ENCODE measurements around the gene SPACDR. TPM values are rescaled to one million over a fixed set of nuclear protein-coding genes. Genes with fewer than 3 reads are reported as not detected.

The SPACDR gene
- total RNA-seq, 2 donors from 2014 or later, result 0.54 to 0.74 TPM

DNA sequence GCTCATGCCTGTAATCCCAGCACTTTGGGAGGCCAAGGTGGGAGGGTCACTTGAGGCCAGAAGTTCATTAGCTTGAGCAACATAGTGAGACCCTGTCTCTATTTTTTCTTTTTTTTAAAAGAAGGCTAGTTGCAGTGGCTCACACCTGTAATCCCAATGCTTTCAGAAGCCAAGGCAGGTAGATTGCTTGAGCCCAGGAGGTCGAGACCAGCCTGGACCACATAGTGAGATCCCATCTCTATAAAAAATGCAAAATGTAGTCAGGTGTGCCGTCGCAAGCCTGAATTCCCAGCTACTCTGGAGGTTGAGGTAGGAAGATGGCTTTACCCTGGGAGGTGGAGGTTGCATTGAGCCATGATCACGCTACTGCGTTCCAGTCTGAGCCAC, 27.1 kb upstream of the SPACDR start:
- H3K4me1 ChIP-seq, result peaks cover 7% of the 10 kb centered on the region
- H3K4me3 ChIP-seq, result no peak overlapping the region
- H3K27ac ChIP-seq, result no peak overlapping the region
- DNase-seq, result no peak
- H3K9ac ChIP-seq (ENCODE audit: low read depth in 2 of 2, low read length in 2 of 2), result no peak overlapping the region
- intact Hi-C loops (cut with DNase I), result no loop called here
- no peaks in the 10 kb centered on the region for H3K9me3 ChIP-seq
- TF ChIP-seq, protein P1, sequence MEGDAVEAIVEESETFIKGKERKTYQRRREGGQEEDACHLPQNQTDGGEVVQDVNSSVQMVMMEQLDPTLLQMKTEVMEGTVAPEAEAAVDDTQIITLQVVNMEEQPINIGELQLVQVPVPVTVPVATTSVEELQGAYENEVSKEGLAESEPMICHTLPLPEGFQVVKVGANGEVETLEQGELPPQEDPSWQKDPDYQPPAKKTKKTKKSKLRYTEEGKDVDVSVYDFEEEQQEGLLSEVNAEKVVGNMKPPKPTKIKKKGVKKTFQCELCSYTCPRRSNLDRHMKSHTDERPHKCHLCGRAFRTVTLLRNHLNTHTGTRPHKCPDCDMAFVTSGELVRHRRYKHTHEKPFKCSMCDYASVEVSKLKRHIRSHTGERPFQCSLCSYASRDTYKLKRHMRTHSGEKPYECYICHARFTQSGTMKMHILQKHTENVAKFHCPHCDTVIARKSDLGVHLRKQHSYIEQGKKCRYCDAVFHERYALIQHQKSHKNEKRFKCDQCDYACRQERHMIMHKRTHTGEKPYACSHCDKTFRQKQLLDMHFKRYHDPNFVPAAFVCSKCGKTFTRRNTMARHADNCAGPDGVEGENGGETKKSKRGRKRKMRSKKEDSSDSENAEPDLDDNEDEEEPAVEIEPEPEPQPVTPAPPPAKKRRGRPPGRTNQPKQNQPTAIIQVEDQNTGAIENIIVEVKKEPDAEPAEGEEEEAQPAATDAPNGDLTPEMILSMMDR (IDR thresholded peaks at IDR 0.05), result no peak
- H3K27me3 ChIP-seq, result no peaks in the 10 kb centered on the region
- no peaks in the 10 kb centered on the region for H3K36me3 ChIP-seq

DNA sequence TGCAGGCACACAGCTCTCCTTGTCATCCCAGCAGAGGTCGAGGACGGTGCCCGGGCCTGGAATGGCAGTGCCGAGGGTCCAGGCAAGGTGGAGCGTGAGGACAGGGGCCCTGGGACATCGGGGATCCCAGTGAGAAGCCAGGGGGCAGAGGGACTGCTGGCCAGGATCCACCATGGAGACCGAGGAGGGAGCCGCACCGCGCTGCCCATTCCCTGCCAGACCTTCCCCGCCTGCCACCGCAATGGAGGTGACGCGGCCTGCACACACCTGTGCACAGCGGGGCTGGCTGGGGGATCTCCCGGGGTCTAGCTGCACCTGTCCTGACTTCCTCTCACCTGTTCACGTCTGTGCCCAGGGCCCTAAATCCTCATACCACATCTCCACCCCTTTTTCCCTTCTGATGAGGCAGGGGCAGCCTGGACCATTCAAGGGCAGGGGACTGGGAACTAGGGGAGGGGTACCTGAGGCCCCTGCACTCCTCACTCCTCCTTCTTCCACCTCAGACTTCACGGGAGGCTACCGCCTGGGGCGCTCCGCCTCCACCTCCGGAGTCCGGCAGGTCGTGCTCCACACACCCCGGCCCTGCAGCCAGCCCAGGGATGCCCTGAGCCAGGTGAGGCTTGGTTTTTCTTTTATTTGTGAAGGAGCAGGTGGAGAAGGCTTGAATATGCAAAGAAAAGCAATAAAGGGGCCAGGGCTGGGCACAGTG, 26.6 kb upstream of the SPACDR start:
- Histone ChIP-seq H3K27me3 (no peaks in the 10 kb centered on the region), H3K4me3 (no peak overlapping the region), H3K27ac (no peak overlapping the region), H3K9me3 (no peaks in the 10 kb centered on the region), H3K4me1 (peaks cover 7% of the 10 kb centered on the region), H3K36me3 (no peaks in the 10 kb centered on the region), H3K9ac (ENCODE audit: low read depth in 2 of 2, low read length in 2 of 2) (no peak overlapping the region)
- TF ChIP-seq, protein P1 (IDR thresholded peaks at IDR 0.05), result no peak
- DNase-seq, result no peak
- intact Hi-C loops (cut with DNase I), result no loop called here

DNA sequence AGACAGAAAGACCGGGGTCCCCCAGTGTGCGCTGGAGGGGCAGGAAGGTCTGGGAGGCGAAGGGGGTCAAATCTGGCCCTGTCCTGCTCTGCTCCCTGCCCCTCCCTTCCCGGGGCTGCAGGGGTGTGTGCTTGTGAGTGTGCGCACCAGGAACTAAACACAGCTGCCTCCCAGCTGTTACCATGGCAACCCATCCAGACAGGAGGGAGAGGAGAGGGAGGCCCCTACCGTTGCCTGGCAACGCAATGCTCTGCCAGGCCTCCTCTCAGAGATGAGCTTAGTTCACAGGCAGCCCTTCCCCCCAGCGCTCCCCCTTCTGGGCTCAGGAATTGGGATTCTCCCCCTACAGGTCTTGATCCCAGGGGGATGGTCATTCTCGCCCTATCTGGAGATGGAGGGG, 25.8 kb upstream of the SPACDR start:
- no peaks in the 10 kb centered on the region for H3K27me3 ChIP-seq
- TF ChIP-seq, protein P1 (IDR thresholded peaks at IDR 0.05), result no peak
- DNase-seq, result peak; percentile 76
- H3K4me1 ChIP-seq, result peaks cover 7% of the 10 kb centered on the region
- no peaks in the 10 kb centered on the region for H3K36me3 ChIP-seq
- no peaks in the 10 kb centered on the region for H3K9me3 ChIP-seq
- H3K27ac ChIP-seq, result no peak overlapping the region
- H3K4me3 ChIP-seq, result no peak overlapping the region
- intact Hi-C loops (cut with DNase I), result no loop called here
- H3K9ac ChIP-seq (ENCODE audit: low read depth in 2 of 2, low read length in 2 of 2), result no peak overlapping the region

DNA sequence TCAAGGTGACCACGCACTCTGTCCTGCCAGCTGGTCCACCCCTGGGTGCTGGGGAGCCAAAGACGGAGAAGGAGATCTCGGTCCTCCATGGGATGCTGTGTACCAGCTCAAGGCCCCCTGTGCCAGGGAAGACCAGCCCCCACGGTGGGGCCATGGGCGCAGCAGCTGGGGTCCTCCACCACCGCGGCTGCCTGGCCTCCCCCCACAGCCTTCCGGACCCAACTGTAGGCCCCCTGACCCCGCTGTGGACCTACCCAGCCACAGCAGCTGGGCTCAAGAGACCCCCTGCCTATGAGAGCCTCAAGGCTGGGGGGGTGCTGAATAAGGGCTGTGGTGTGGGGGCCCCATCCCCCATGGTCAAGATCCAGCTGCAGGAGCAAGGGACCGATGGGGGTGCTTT, 25.1 kb upstream of the SPACDR start:
- H3K27me3 ChIP-seq, result no peaks in the 10 kb centered on the region
- no peak overlapping the region for H3K9ac ChIP-seq (ENCODE audit: low read depth in 2 of 2, low read length in 2 of 2)
- no peak overlapping the region for H3K27ac ChIP-seq
- no peak for DNase-seq
- H3K9me3 ChIP-seq, result no peaks in the 10 kb centered on the region
- H3K4me1 ChIP-seq, result peaks cover 7% of the 10 kb centered on the region
- TF ChIP-seq, protein P1 (IDR thresholded peaks at IDR 0.05), result no peak
- intact Hi-C loops (cut with DNase I), result no loop called here
- H3K36me3 ChIP-seq, result no peaks in the 10 kb centered on the region
- no peak overlapping the region for H3K4me3 ChIP-seq

DNA sequence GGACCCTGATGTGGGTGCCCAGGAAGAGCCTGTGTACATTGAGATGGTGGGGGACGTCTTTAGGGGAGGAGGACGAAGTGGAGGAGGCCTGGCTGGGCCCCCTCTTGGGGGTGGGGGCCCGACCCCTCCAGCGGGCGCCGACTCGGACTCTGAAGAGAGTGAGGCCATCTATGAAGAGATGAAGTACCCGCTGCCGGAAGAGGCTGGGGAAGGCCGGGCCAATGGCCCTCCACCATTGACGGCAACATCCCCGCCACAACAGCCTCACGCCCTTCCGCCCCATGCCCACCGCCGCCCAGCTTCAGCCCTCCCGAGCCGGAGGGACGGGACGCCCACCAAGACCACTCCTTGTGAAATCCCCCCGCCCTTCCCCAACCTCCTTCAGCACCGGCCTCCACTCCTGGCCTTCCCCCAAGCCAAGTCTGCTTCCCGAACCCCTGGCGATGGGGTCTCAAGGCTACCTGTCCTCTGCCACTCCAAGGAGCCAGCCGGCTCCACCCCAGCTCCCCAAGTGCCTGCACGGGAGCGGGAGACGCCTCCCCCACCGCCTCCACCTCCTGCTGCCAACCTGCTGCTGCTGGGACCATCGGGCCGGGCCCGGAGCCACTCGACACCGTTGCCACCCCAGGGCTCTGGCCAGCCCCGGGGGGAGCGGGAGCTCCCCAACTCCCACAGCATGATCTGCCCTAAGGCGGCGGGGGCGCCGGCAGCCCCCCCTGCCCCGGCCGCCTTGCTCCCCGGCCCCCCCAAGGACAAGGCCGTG, 24.5 kb upstream of the SPACDR start:
- no peak for DNase-seq
- TF ChIP-seq, protein P1 (IDR thresholded peaks at IDR 0.05), result no peak
- Histone ChIP-seq H3K36me3 (no peaks in the 10 kb centered on the region), H3K9ac (ENCODE audit: low read depth in 2 of 2, low read length in 2 of 2) (no peak overlapping the region), H3K4me1 (peaks cover 4% of the 10 kb centered on the region), H3K4me3 (no peak overlapping the region), H3K27ac (no peak overlapping the region), H3K9me3 (no peaks in the 10 kb centered on the region), H3K27me3 (no peaks in the 10 kb centered on the region)
- intact Hi-C loops (cut with DNase I), result no loop called here
